Lower leg skin (tissue), 4 donors: ENCODE data around the gene ADM. TPM values are rescaled to one million over a fixed set of nuclear protein-coding genes. Genes with fewer than 3 reads are reported as not detected.

Source experiments
- DNase-seq, 2 donors: peaks; one replicate each; pipeline ENCODE4 v3.0.0-alpha.2; 2019; ENCODE audit warnings: low spot score in 2 of 2
- H3K4me3 ChIP-seq: fragments of 200-600 bp; sonication (generic); 2 replicates; pipeline ENCODE4 v1.5.1; 2017; ENCODE audit warnings: mild to moderate bottlenecking, low read depth; ENCODE audit not compliant: poor library complexity, severe bottlenecking
- POLR2A ChIP-seq, 2 donors: fragments of 450-650 bp; IDR thresholded peaks; one replicate each; pipeline ENCODE4 v1.6.1; 2016 to 2017; ENCODE audit warnings: antibody characterized with exemption in 2 of 2, mild to moderate bottlenecking in 1 of 2, moderate library complexity in 1 of 2
- WGBS, 2 donors: methylation state at CpG; one replicate each; pipeline ENCODE4 v1.1.5; 2018; 5-methylcytosine and 5-hydroxymethylcytosine counted together
- intact Hi-C: fragments of 100-400 bp; cut with DNase I; formaldehyde crosslinking; loops from one replicate; pipeline ENCODE4 v1.15.0; 2023; ENCODE audit warnings: low total_unique reads
- total RNA-seq, 4 donors: library from RNA; depleted of rRNA; stranded (reverse); fragments of >200 nt; gene quantifications; one replicate each; pipeline ENCODE4 v1.1.0, GENCODE V29; 2016
- TF ChIP-seq, protein P1 (sequence below), 3 donors: fragments of 450-650 bp; IDR thresholded peaks; one replicate each; pipeline ENCODE4 v1.5.1; 2016; ENCODE audit warnings: antibody characterized with exemption in 3 of 3, mild to moderate bottlenecking in 3 of 3, moderate library complexity in 2 of 3

The ADM gene
- total RNA-seq, 4 donors from 2014 or later: 117 to 406 (median 299) TPM

GRCh38 chr11:10293423-10294289 is 11.2 kb upstream of the ADM start, which contains the start of gene SBF2:
TSS of gene SBF2 (minus strand) at chr11:10294219. CDS start at chr11:10294069, 150 bp downstream.
- WGBS, 2 donors: 1% methylated on average over 28 to 62 of the region's 81 CpGs
- TF ChIP-seq, protein P1, sequence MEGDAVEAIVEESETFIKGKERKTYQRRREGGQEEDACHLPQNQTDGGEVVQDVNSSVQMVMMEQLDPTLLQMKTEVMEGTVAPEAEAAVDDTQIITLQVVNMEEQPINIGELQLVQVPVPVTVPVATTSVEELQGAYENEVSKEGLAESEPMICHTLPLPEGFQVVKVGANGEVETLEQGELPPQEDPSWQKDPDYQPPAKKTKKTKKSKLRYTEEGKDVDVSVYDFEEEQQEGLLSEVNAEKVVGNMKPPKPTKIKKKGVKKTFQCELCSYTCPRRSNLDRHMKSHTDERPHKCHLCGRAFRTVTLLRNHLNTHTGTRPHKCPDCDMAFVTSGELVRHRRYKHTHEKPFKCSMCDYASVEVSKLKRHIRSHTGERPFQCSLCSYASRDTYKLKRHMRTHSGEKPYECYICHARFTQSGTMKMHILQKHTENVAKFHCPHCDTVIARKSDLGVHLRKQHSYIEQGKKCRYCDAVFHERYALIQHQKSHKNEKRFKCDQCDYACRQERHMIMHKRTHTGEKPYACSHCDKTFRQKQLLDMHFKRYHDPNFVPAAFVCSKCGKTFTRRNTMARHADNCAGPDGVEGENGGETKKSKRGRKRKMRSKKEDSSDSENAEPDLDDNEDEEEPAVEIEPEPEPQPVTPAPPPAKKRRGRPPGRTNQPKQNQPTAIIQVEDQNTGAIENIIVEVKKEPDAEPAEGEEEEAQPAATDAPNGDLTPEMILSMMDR (IDR thresholded peaks at IDR 0.05): no peak
- peak in 1 of 2 donors; percentile 28 for TF ChIP-seq POLR2A (IDR thresholded peaks at IDR 0.05)
- intact Hi-C loops: no loop called here
- DNase-seq: peak; percentile 85 to 96
- H3K4me3 ChIP-seq: peak within 1 kb of the TSS; percentile 91

- H3K4me3 ChIP-seq: peak overlapping the region; percentile 91
Observed at GRCh38 chr11:10294290-10294953, 10.5 kb upstream of the ADM start.

GRCh38 chr11:10295064-10295901 is 9.6 kb upstream of the ADM start:
- WGBS, 2 donors: 50 to 56% methylated on average over 10 of the region's 10 CpGs
- no peak for TF ChIP-seq POLR2A (IDR thresholded peaks at IDR 0.05)
- TF ChIP-seq, protein P1 (IDR thresholded peaks at IDR 0.05): no peak
- DNase-seq: no peak
- H3K4me3 ChIP-seq: no peak overlapping the region
- intact Hi-C loops: no loop called here

More at GRCh38 chr11:10294290-10294953, 10.5 kb upstream of the ADM start:
- peak; percentile 60 to 91 for DNase-seq
- TF ChIP-seq POLR2A (IDR thresholded peaks at IDR 0.05): no peak
- TF ChIP-seq, protein P1 (IDR thresholded peaks at IDR 0.05): no peak
- 0 to 3% methylated on average over 24 to 29 of the region's 45 CpGs for WGBS, 2 donors
- intact Hi-C loops: no loop called here

GRCh38 chr11:10298342-10298741 is 6.5 kb upstream of the ADM start:
- TF ChIP-seq POLR2A (IDR thresholded peaks at IDR 0.05): no peak
- TF ChIP-seq, protein P1 (IDR thresholded peaks at IDR 0.05): no peak
- 82 to 91% methylated on average over 5 of the region's 5 CpGs for WGBS, 2 donors
- no peak overlapping the region for H3K4me3 ChIP-seq
- intact Hi-C loops: no loop called here
- DNase-seq: no peak

DNA sequence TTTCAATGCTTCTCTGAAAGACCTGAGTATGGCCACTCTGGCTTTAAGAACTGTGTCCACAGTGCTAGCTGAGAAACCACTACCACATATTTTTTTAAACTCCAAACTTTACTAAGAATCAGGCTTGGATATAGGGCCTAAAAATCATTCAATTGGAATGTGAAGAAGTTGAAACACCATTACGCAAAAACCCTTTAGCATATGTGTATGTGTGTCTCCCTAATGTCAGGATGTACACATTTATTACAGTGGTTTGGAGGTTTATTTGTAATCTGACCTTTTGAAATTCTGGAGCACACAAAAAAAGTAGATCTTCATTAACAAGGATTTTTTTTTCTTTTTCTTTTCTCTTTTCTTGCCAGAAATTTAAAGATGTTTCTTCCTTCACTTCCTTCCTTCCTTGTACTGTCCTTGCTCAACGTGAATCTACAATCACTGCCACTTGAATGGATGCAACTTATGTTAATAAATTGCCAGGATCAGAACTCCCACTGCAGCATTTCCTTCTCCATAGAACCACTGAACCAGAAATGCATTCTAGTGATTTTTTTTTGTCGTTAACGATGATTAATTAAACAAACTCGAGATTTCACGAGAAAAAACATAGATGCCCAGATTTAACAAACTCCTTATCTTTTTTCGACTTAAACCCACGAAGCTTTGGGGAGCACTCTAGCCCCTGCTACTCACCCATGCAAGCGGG is 3.1 kb upstream of the ADM start:
- H3K4me3 ChIP-seq: no peak overlapping the region
- peak in 1 of 2 donors; percentile 76 for DNase-seq
- intact Hi-C loops: loop anchor here (10.0 kb wide), 1 partner anchor 97 kb away; no protein-coding TSS in a partner anchor
- WGBS, 2 donors: 62 to 64% methylated on average over 9 of the region's 9 CpGs
- TF ChIP-seq, protein P1 (IDR thresholded peaks at IDR 0.05): no peak
- TF ChIP-seq POLR2A (IDR thresholded peaks at IDR 0.05): no peak
